GM21381 (cell line): Measurements from ENCODE around the gene CORO1C.

Experiments
- ATAC-seq: cut with Tn5 transposase; IDR thresholded peaks from one replicate; pipeline ENCODE4 v1.9.1; 2021; ENCODE audit warnings: mild to moderate bottlenecking, moderate library complexity; ENCODE audit not compliant: unreplicated experiment

CORO1C gene

DNA sequence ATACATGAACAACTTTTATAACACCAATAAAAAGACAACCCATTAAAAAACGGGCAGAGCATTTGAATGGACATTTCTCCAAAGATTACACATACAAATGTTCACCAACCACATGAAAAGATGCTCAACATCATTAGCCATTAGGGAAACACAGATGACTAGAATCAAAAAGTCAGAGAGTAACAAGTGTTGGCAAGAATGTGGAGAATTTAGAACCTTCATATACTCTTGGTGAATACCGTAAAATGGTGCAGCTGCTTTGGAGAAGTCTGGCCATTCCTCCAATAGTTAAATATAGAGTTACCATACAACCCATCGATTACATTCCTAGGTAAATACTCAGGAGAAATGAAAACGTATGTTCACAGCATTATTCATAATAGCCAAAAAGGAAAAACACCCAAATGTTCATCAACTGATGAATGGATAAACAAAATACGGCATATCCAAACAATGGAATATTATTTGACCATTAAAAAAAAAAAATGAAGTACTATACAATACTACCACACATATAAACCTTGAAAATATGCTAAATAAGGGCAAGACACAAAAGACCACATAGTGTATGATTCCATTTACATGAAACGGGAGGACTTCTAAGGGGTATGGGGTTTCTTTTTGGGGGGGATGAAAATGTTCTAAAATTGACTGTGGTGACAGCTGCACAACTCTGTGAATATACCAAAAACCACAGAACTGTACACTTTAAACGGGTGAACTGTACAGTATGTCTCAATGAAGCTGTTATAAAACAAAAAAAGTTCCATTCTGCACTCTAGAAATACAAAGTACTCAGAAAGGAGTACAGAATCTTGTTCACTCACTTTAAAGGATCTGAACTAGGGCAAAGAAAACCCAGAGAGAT is 3.2 kb downstream of the CORO1C start:
- ATAC-seq = no peak

DNA sequence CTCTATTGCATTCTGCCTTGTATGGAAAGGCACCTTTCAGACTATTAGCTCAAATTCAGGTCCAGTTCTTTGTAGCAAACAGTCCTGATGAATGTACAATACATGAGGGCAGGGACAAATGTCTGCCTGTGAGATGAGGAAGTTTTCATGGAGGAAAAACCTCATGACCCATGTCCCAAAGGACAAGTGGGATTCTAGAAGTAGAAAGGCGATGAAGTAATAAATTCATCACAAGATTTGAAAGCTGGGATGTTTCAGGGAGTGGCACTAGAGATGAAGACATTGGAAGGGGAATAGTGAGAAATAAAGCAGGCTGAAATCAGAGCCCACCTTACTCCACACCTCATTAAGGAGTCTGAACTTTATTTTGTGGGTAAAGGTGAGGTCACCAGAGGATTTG is 4.2 kb downstream of the CORO1C start:
- no peak for ATAC-seq

DNA sequence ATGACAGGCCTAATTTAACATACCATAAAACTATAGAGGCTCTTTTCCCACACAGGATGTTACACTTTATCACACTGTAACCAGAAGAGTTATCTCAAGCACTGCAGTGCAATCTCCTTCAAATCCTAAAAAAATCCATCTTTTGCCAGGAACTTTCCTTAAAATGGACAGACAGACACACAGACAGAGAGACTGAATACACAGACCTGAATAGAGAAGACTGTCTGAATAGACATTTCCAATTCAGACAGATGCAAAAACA is 6.5 kb downstream of the CORO1C start:
- no peak for ATAC-seq

DNA sequence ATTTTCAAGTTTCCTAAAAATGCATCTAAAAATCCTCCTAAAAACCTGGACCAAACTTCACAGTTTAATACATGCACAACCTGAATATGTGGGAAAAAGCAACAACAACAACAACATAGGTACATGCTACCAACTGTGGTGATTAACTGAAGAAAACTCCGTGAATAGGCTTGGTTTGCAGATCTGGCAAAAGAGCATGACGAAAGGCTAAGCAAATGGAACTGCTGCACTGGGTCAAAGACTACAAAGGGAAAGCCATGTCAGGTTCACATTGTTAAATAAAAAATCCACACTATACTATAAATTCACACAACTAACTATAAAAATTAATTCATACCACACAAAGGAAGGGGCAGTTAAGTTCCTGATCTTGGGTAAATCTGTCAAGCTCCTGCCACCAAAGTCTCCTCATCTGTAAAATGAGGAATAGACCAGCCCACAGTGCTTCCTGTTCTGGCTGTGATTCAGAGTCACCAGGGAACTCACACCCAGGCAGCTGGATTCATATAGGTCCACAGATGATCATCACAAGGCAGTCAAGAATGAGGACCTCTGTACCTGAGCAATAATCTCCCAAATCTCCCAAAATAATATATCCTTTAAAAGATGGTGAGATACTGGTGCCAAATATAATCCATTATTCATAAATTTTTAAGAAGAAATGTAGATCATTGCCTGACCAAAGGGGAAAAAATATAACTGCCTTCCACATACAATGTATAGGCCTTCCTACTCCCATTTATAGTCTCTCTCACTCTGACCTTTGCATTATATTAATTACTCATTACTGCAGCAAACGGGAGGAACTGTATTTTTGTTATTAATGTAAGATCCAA is 7.0 kb downstream of the CORO1C start:
- no peak for ATAC-seq

DNA sequence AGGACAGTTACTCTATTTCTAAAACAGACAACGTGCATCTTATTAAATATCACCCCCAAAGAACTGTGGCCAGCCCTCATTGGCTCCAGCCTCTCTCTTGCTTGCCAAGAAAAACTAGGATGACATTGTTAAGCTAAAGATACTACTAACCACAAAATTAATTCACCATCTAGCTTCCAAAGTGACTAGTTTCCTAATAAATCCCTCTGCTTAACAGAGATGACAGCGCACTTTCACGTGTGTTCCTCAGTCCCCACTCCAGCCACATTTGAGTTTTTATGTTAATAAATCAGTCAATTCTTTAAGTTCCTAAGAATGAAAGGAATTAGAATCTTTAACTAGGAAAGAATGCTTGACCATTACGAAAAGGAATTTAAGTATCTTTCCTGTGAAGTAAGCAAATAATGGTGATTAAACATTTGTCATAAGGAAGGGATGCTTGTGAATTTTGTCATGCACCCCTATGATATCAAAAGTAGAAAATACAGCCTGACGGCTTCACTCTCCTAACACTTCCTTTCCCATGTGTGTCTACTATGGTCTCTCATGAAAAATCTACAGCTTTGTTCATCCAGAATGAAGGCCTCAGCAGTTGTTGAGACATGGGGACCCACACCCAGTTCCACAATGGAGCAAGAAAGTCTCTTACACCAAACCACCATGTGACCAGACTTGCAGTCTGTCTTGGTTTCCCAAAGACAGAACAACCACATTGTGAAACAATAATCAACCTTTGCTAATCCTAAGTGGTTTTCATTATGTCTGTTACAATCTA is 8.1 kb downstream of the CORO1C start:
- no peak for ATAC-seq

DNA sequence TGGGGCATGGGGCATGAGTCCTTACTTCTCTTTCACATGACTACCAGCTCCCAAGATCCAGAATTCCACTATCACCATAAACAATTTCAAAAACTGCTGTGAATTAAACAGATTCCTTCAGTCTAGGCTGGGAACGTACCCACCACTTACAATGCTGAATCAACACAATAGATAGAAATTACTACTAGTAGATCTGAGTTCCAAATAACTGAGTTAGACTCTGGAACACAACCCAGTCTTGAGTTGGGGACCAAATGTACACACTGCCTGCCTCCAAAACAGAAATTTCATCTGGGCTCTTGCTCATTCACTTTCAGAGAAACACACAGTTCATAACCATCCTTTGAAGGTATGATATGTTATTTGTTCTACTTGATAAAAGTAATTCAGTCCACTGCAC is 8.9 kb downstream of the CORO1C start:
- no peak for ATAC-seq

DNA sequence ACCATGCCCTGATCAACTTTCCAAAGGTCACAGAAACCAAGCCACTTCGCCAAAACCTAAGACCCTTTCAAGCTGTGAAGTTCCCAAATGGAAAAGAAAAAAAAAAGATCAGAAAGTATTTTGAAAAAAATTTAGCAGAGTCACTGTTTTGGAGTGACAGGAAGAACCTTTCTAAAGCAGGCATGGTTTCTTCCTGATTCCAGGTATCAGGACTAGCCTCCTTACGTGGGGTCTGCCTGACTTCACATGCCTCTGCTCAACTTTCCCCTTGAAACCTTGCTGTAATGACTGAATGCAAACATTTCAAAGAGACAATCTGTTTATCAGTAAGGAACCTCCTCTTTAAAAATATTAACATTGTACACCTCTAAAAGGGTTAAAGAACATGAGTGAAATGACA is 9.5 kb downstream of the CORO1C start:
- no peak for ATAC-seq

DNA sequence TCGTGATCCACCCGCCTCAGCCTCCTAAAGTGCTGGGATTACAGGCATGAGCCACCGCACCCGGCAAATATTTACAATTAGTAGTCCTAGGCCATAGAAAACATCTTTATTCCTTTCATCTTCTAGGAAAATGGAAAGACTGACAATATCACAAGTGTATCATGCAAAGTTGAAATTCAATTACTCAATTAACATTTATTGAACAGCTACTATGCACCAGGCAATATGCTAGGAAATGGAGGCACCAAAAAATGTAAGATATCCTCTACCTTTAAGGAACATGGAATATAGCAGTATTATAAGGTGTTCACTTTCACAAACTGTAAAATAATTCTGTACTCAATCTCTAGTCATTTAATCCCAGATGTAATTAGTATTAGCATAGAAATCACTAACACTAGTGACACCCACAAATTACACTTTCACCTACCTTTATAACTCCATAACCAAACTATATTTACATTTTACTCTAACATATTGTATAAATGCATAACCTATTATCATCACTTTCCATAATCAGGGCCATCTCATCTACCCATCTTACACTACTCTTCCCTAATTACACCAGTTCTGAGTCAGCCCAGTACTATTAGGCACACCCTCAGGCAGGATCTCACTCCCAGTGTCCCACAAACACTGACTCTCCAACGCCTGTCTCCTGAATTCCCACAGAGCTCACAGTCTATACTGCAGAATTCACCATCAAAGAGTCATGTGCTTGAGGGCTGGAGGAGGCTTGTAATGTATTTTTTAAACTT is 10.4 kb downstream of the CORO1C start:
- ATAC-seq = no peak

DNA sequence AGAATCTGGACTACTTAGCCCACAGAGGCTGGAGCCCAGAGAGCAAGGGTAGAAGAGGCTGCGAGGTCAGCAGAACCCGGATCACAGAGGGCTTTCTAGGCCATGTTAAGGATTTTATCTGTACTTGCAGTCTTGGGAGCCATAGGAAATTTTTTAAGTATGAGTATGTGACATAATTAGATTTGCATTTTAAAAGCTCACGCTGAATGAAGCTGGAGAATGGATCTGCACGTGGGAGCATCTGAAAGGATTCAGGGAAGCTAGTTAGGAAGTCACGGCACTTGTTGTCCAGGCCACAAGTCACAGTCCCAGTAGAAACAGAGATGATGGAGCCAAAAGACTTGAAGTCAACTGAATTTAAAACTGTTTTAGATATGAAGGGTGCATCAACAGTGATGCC is 14.1 kb downstream of the CORO1C start:
- ATAC-seq = no peak

DNA sequence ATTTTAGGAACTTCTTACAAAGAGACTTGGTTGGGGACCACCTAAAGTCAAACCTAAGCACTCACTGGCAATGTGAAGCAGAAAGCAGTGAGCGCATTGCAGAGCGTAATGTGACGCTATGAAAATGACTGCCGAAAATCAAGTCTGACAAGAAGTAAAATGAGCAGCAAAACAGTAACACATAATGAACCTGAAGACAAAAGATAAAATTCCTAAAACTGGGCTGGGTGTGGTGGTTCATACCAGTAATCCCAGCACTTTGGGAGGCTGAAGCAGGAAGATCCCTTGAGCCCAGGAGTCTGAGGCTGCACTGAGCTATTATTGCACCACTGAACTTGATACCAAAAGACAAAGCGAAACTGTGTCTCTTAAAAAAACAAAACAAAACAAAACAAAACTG is 16.5 kb downstream of the CORO1C start:
- no peak for ATAC-seq

DNA sequence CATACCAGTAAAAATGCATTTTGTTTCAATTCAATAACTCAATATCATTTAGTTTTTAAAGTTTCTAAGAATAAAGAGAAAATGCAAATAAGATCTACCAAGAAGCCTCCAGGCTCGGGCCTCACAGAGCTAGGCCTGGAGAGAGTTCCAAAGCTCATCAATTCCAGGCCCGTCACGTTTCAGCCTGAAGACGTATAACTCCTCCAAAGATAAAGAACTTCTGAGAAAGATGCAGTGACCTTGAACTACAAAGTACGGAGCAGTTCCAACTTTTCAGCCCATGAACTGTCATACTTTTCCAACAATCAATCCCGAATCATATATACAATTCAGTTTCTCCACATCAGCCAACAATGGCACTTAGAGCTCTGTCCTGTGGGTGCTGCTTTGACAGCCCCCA is 17.8 kb downstream of the CORO1C start:
- ATAC-seq = no peak

DNA sequence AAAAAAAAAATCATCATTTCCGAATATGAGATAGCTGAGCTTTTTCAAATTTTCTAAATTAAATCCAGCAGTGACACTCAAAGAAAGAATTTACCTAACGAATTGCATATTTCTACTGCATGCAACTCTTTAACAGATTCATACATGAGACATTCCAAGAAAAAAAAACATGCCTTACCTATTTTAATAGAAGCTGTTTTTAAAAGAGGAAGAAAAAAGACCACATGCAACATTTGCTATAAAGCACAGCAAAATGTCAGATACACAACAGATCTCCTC is 18.5 kb downstream of the CORO1C start:
- ATAC-seq = no peak

DNA sequence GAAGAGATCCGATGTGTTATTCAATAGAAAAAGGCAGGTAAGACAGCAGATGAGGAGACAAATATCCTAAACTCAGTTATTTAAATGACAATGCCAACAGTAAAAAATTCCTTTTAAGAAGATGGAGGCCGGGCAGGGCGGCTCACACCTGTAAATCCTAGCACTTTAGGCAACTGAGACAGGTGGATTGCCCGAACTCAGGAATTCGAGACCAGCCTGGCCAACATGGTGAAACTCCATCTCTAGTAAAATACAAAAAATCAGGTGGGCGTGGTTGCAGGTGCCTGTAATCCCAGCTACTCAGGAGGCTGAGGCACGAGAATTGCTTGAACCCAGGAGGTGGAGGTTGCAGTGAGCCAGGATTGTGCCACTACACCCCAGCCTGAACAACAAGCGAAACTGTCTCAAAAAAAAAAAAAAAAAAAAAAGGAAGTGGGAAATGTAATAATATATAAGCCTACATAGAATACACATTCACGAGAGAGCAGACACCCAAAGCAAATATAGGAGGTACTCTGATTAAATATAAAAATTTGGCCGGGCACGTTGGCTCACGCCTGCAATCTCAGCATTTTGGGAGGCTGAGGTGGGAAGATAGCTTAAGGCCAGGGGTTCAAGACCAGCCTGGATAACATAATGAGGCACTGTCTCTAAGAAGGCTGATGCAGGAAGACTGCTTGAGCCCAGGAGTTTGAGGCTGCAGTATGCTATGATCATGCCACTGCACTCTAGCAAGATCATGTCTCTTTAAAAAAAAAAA is 19.0 kb downstream of the CORO1C start:
- ATAC-seq = no peak

DNA sequence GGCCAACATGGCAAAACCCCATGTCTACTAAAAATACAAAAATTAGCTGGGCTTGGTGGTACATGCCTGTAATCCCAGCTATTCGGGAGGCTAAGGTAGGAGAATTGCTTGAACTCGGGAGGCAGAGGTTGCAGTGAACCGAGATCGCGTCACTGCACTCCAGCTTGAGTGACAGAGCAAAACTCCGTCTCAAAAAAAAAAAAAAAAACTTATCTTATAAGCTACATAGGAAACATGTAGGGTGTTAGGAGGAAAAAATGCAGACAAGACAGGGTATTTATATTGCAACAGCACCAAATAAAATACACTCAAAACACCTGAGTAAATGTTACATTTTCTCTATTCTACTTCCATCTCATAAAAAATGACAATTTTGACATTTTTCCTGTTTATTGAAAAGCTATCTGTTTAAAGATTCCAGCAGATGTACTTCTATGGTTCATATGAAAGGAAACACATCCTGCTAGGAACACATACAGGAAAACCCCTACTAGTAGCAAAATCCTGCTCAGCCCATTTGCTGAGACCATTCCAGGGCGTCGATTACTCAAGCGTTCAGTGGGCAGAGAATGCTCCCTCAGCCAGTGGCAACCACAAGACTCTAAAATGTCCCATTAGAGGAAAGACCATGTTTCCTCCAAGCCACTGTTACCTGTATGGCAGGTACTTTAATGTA is 19.7 kb downstream of the CORO1C start:
- no peak for ATAC-seq

DNA sequence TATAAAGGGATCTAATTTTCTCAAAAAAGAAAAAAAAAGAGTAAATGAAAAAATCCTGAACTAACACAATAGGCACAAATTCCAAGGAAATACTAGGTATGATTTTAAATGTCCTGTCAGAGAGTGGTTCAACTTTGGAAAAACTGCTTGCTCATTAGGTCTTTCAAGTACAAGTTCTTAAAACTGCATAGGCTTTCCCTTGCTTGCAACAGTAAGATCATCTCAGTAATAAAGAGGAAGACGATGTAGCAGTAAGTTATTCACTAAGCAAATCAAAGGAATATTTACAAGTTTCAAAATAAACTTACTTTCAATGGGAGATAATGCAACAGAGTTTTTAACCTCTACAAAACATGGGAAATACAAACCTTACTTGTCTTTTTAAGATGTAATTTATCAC is 21.6 kb downstream of the CORO1C start:
- ATAC-seq = no peak

DNA sequence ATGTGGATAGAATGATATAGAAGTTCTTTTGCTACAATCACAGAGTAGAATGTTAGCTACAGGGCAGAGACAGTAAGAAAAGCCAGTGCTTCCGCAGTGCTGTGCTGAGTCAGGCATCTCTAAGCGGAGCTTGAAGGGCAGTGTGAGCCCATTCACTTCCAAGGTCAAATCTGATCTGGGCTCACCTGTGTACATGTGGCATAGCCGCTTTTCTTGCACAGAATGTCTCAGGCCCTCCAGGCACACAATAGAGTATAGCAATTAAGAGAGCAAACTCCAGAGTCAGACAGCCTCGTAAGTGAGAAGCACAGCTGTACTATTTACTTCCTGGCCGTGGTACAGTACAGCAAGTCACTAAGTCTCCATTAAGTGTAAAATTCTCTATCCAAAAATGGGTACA is 26.8 kb downstream of the CORO1C start:
- no peak for ATAC-seq

DNA sequence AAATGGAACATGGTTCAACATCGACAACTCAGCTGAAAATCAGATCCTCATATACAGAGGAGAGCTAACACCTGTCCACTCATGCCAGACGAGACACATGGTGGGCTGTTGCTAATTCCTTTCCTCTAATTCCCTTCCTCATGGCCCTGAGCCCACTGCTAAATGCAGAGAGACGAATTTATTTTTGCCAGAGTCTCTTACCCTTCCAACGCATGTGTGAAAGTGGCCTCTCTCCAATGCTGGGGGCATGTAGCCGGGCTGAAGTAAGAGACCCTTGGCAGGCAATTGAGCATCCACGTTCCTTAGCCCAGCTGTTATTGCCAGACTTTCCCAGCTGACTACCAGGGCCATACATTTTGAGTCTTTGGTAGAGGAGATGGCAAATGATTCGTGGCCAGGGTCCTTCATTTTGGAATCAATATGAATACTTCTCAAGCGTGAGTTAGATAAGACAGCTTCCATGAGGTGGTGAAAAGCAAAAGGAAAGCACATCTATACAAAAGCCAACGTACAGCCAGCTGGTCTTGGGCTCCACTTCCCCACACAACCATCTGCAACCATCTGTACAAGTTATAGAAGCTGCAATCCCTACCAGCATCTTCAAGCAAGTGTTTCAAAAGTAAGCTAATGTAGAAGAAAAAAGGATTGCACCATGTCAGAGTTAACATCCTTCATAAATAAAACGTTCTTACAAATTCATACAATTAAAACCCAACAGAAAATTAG is 28.6 kb downstream of the CORO1C start:
- ATAC-seq = no peak

DNA sequence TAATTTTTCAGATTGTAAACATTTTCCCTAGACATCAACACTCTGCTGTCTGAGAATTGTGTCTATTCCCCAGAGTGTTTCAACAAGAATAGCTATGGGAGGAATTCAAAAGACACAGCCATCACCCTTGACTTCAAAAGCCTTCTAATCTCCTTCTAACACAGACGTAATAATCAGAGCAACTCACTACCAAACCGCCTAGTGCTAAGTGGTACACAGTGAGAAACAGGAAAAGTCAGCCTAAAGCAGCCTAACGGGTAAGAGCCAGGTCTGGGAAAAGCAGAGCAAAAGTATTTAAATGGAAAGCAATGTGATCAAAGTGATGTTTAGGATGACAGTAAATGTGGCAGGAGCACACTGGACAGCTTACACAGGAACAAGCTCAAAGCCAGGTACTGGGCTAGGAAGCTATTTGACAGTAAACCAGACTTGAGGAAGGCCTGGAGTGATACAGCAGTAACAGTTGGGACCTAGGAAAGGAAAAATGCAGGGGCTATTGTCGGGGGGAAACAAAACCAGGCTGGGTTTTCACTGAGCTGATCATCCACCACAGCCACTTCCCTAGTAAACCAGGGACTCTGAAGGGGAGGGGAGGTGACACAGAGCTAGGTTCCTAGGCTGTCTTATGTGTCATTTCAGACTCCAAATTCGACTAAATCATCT is 29.4 kb downstream of the CORO1C start:
- ATAC-seq = no peak
